Osteocyte (in vitro differentiated cells): ENCODE results near the gene MEIS2. TPM values are rescaled to one million over a fixed set of nuclear protein-coding genes. Genes with fewer than 3 reads are reported as not detected.
A peak's percentile ranks its signal among the peaks of the same experiment; 100 is the strongest.

Source experiments
- DNase-seq: peaks from one replicate; pipeline ENCODE4 v3.0.0; 2021; ENCODE audit warnings: mixed read lengths; ENCODE audit not compliant: unreplicated experiment; ENCODE audit errors: extremely low spot score
- H3K27ac Mint-ChIP-seq: one replicate; pipeline ENCODE4 v1.8.0; 2021; ENCODE audit warnings: mild to moderate bottlenecking, mixed read lengths; ENCODE audit not compliant: unreplicated experiment
- H3K27me3 Mint-ChIP-seq: one replicate; pipeline ENCODE4 v1.8.0; 2021; ENCODE audit warnings: mixed read lengths; ENCODE audit not compliant: unreplicated experiment
- H3K36me3 Mint-ChIP-seq: one replicate; pipeline ENCODE4 v1.8.0; 2021; ENCODE audit warnings: mixed read lengths; ENCODE audit not compliant: unreplicated experiment
- H3K4me1 Mint-ChIP-seq: one replicate; pipeline ENCODE4 v1.8.0; 2021; ENCODE audit warnings: mixed read lengths; ENCODE audit not compliant: unreplicated experiment
- H3K4me3 Mint-ChIP-seq: one replicate; pipeline ENCODE4 v1.8.0; 2021; ENCODE audit warnings: mild to moderate bottlenecking, moderate library complexity, mixed read lengths; ENCODE audit not compliant: unreplicated experiment
- H3K9me3 Mint-ChIP-seq: one replicate; pipeline ENCODE4 v1.8.0; 2021; ENCODE audit warnings: mixed read lengths; ENCODE audit not compliant: unreplicated experiment
- CTCF ChIP-seq: fragments of 200-600 bp; sonication (generic); IDR thresholded peaks from 2 replicates; pipeline ENCODE4 v1.5.0; 2021; ENCODE audit warnings: antibody characterized with exemption, mild to moderate bottlenecking, moderate library complexity
- total RNA-seq: library from RNA; stranded (reverse); gene quantifications from 2 replicates; pipeline ENCODE4 v1.2.1, GENCODE V29; 2021

Gene MEIS2
- total RNA-seq, 1 donor from 2014 or later: 79.9 TPM

DNA sequence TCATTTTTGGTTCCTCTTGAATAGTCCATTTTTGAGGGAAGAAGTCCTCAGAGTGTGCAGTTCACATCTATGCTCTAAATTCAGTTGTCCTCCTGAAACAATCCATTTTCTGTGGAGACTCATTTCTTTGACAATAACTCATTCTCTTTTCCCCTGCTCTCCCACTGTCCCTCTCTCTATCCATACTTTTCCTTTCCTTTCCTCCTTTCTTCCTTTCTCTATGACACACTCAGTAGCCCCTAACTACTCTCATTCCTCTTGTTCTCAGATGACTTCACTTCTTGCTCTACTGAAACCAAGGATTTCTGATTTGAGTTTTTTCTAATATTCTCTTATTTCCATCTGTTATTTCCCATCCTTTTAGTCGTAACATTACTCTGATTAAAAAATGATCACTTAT lies 16.7 kb upstream of the MEIS2 start:
- H3K27me3 Mint-ChIP-seq: peaks cover 72% of the 10 kb centered on the region
- peaks cover 2% of the 10 kb centered on the region for H3K36me3 Mint-ChIP-seq
- no peak overlapping the region for H3K27ac Mint-ChIP-seq
- no peak overlapping the region for H3K4me3 Mint-ChIP-seq
- no peaks in the 10 kb centered on the region for H3K4me1 Mint-ChIP-seq
- no peak for TF ChIP-seq CTCF
- H3K9me3 Mint-ChIP-seq: peaks cover 6% of the 10 kb centered on the region
- DNase-seq: no peak

DNA sequence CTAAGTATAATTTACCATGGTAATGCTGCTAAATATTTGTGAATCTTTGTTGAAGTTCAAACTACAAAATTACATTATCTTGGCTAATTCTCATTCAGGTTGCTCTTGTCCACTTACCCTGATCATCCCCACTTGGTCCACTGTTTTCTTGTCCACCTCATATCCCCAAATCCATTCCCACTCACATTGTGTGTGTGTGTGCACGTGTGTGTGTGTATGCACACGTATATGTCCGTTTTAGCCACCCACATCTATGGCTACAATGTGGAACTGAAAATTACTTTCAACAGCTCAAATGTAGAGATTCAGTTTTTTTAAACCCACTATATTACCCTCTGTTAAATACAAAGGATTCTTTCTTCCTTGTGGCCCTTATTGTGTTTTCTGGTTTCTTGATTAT lies 15.2 kb upstream of the MEIS2 start:
- H3K27ac Mint-ChIP-seq: no peak overlapping the region
- H3K4me3 Mint-ChIP-seq: no peak overlapping the region
- peaks cover 6% of the 10 kb centered on the region for H3K4me1 Mint-ChIP-seq
- H3K27me3 Mint-ChIP-seq: peaks cover 72% of the 10 kb centered on the region
- TF ChIP-seq CTCF: no peak
- DNase-seq: no peak
- H3K9me3 Mint-ChIP-seq: peaks cover 6% of the 10 kb centered on the region
- H3K36me3 Mint-ChIP-seq: peaks cover 4% of the 10 kb centered on the region

DNA sequence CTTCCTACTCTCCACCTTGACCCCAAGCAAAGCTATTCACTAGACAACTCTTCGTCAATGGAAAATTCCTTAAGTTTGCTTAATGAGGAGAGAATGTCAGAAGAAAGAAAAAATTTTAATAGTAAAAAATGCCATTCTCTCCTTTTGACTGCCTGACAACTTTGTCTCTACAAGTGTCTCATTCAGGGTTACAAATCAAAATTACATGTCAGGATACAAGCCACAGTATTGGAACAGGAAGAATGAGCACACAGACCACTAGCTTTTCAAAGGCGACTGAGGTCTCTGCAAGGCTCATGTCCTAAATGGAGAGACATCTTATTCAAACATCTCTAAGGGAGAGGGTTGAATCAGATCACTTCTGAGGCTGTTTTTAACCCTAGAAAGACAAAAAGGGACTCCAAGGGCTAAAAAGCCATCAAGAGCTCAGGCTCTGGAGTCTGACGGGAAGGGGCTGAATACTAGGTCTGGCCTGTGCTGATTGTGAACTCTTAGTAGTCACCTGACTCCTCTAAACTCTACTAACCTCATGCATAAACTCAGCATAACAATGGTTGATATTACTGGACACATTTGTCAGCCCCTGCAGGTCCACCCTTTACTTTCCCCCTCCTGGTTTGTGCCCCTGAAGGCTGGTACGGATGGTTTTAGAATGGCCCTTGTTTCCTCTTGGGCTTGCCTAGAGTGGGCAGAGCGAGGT lies 12.8 kb upstream of the MEIS2 start:
- peaks cover 15% of the 10 kb centered on the region for H3K36me3 Mint-ChIP-seq
- no peak for TF ChIP-seq CTCF
- H3K4me1 Mint-ChIP-seq: peaks cover 21% of the 10 kb centered on the region
- H3K27me3 Mint-ChIP-seq: peaks cover 85% of the 10 kb centered on the region
- DNase-seq: no peak
- peaks cover 9% of the 10 kb centered on the region for H3K9me3 Mint-ChIP-seq
- no peak overlapping the region for H3K4me3 Mint-ChIP-seq
- no peak overlapping the region for H3K27ac Mint-ChIP-seq

GRCh38 chr15:37112171-37112570 lies 11.8 kb upstream of the MEIS2 start:
- peaks cover 26% of the 10 kb centered on the region for H3K4me1 Mint-ChIP-seq
- H3K9me3 Mint-ChIP-seq: peaks cover 9% of the 10 kb centered on the region
- no peak for DNase-seq
- no peak for TF ChIP-seq CTCF
- no peak overlapping the region for H3K27ac Mint-ChIP-seq
- no peak overlapping the region for H3K4me3 Mint-ChIP-seq
- H3K27me3 Mint-ChIP-seq: peaks cover 88% of the 10 kb centered on the region
- H3K36me3 Mint-ChIP-seq: peaks cover 19% of the 10 kb centered on the region

DNA sequence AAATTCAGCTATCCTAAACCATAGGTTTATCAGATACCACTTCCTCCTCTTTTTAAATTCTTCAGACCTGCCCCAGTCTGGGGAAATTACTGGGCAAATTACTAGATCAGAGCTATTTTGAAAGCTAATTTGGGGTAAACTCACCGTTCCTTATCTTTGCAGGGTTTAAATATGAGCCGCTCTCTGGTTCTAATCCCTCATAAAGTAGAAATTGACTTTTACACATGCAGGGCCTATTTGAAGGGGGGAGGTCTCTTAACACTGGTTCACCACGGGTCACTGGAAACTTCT lies 11.0 kb upstream of the MEIS2 start:
- peaks cover 91% of the 10 kb centered on the region for H3K27me3 Mint-ChIP-seq
- peak overlapping the region; percentile 69 for H3K4me3 Mint-ChIP-seq
- H3K36me3 Mint-ChIP-seq: peaks cover 23% of the 10 kb centered on the region
- no peak for TF ChIP-seq CTCF
- no peak for DNase-seq
- peaks cover 9% of the 10 kb centered on the region for H3K9me3 Mint-ChIP-seq
- H3K4me1 Mint-ChIP-seq: peaks cover 31% of the 10 kb centered on the region
- no peak overlapping the region for H3K27ac Mint-ChIP-seq
